ENCODE measurements around the gene MMP7.

GRCh38 chr11:102491969-102492368 lies 38.6 kb downstream of the MMP7 start:
- TF ChIP-seq CTCF (IDR thresholded peaks at IDR 0.05) (no peak), FOXM1 (IDR thresholded peaks at IDR 0.05; ENCODE audit: low read depth) (no peak), TCF12 (IDR thresholded peaks at IDR 0.05) (no peak), EZH2phosphoT487 (IDR thresholded peaks at IDR 0.05; ENCODE audit: borderline replicate concordance, low read depth) (no peak), POLR2AphosphoS5 (IDR thresholded peaks at IDR 0.05; ENCODE audit: low read depth, low read length) (no peak), USF1 (IDR thresholded peaks at IDR 0.05; ENCODE audit: borderline replicate concordance, low read depth) (no peak), PBX3 (IDR thresholded peaks at IDR 0.05) (no peak), RAD21 (IDR thresholded peaks at IDR 0.05; ENCODE audit: low read length) (no peak), REST (IDR thresholded peaks at IDR 0.05; ENCODE audit: low read depth, low read length) (no peak), YY1 (IDR thresholded peaks at IDR 0.05; ENCODE audit: low read depth) (no peak), SIN3A (IDR thresholded peaks at IDR 0.05; ENCODE audit: borderline replicate concordance, low read depth, low read length) (no peak)

Data from SK-N-SH (cell line).